Calu3 (cell line): ENCODE results near the gene NOL11. TPM values are rescaled to one million over a fixed set of nuclear protein-coding genes. Genes with fewer than 3 reads are reported as not detected.

Source experiments
- BruUV-seq: library from RNA; stranded (reverse); fragments of 400-500 nt; replicated peaks from 2 replicates; lab custom pipeline; 2021; lab: Mats Ljungman, UMichigan
- CTCF ChIA-PET: fragments of 300-600 bp; sonication (Branson Sonifier 250); formaldehyde crosslinking; loops from one replicate; lab custom pipeline; 2022; ENCODE audit warnings: antibody characterized with exemption; lab: Charles Lee
- DNase-seq: peaks from one replicate; pipeline ENCODE4 v3.0.0; 2022
- H3K27ac Mint-ChIP-seq: one replicate; pipeline ENCODE4 v1.8.0; 2022; ENCODE audit warnings: mixed read lengths; ENCODE audit not compliant: unreplicated experiment
- H3K27me3 Mint-ChIP-seq: one replicate; pipeline ENCODE4 v1.8.0; 2022; ENCODE audit warnings: mixed read lengths; ENCODE audit not compliant: unreplicated experiment
- H3K36me3 Mint-ChIP-seq: one replicate; pipeline ENCODE4 v1.8.0; 2022; ENCODE audit warnings: mild to moderate bottlenecking, moderate library complexity, mixed read lengths; ENCODE audit not compliant: insufficient read depth, unreplicated experiment
- H3K4me1 Mint-ChIP-seq: one replicate; pipeline ENCODE4 v1.8.0; 2022; ENCODE audit warnings: mild to moderate bottlenecking, low read depth, mixed read lengths; ENCODE audit not compliant: unreplicated experiment
- H3K4me3 Mint-ChIP-seq: one replicate; pipeline ENCODE4 v1.8.0; 2022; ENCODE audit warnings: mild to moderate bottlenecking, low read depth, moderate library complexity, mixed read lengths; ENCODE audit not compliant: unreplicated experiment
- H3K9me3 Mint-ChIP-seq: one replicate; pipeline ENCODE4 v1.8.0; 2022; ENCODE audit warnings: low read depth, mixed read lengths; ENCODE audit not compliant: unreplicated experiment
- CTCF ChIP-seq: fragments of 200-600 bp; IDR thresholded peaks from one replicate; pipeline ENCODE4 v1.8.0; 2022; ENCODE audit warnings: antibody characterized with exemption; ENCODE audit not compliant: unreplicated experiment
- intact Hi-C: fragments of 100-400 bp; cut with micrococcal nuclease; formaldehyde crosslinking; loops from one replicate; pipeline ENCODE4 v1.10.0; 2022; ENCODE audit not compliant: unreplicated experiment
- total RNA-seq: library from RNA; stranded (reverse); gene quantifications from 2 replicates; pipeline ENCODE4 v1.2.3, GENCODE V29; 2022

The NOL11 gene
- total RNA-seq, 1 experiment from 2014 or later, result 64.8 TPM

GRCh38 chr17:67733449-67733848 is 15.7 kb downstream of the NOL11 start:
- peaks cover 8% of the 10 kb centered on the region for H3K4me1 Mint-ChIP-seq
- CTCF ChIA-PET, result no interaction called here
- H3K9me3 Mint-ChIP-seq, result peaks cover 4% of the 10 kb centered on the region

GRCh38 chr17:67737145-67737544 is 19.4 kb downstream of the NOL11 start:
- intact Hi-C loops, result no loop called here
- peaks cover 8% of the 10 kb centered on the region for H3K4me1 Mint-ChIP-seq
- H3K36me3 Mint-ChIP-seq, result peaks cover 65% of the 10 kb centered on the region
- H3K4me3 Mint-ChIP-seq, result no peak overlapping the region
- no peaks in the 10 kb centered on the region for H3K9me3 Mint-ChIP-seq
- no peak for DNase-seq
- no peak overlapping the region for H3K27ac Mint-ChIP-seq
- CTCF ChIA-PET, result no interaction called here
- no peak for TF ChIP-seq CTCF
- BruUV-seq, result no TSS peak
- no peaks in the 10 kb centered on the region for H3K27me3 Mint-ChIP-seq

More at GRCh38 chr17:67733449-67733848, 15.7 kb downstream of the NOL11 start:
- intact Hi-C loops, result no loop called here
- Mint-ChIP-seq H3K27ac (peak overlapping the region; percentile 40), H3K27me3 (no peaks in the 10 kb centered on the region), H3K36me3 (peaks cover 67% of the 10 kb centered on the region), H3K4me3 (no peak overlapping the region)
- no peak for TF ChIP-seq CTCF
- BruUV-seq, result no TSS peak
- no peak for DNase-seq

- peaks cover 69% of the 10 kb centered on the region for H3K36me3 Mint-ChIP-seq
- BruUV-seq, result no TSS peak
- no peaks in the 10 kb centered on the region for H3K4me1 Mint-ChIP-seq
- TF ChIP-seq CTCF, result no peak
- no peaks in the 10 kb centered on the region for H3K9me3 Mint-ChIP-seq
- no peaks in the 10 kb centered on the region for H3K27me3 Mint-ChIP-seq
- CTCF ChIA-PET, result no interaction called here
- DNase-seq, result no peak
- no peak overlapping the region for H3K4me3 Mint-ChIP-seq
- intact Hi-C loops, result no loop called here
- H3K27ac Mint-ChIP-seq, result no peak overlapping the region
These were observed 24.3 kb downstream of the NOL11 start for GRCh38 chr17:67742025-67742424.

- H3K36me3 Mint-ChIP-seq, result peaks cover 62% of the 10 kb centered on the region
- no peaks in the 10 kb centered on the region for H3K9me3 Mint-ChIP-seq
- intact Hi-C loops, result no loop called here
- H3K4me3 Mint-ChIP-seq, result no peak overlapping the region
- BruUV-seq, result no TSS peak
- H3K4me1 Mint-ChIP-seq, result no peaks in the 10 kb centered on the region
- no peak for TF ChIP-seq CTCF
- no peaks in the 10 kb centered on the region for H3K27me3 Mint-ChIP-seq
- no peak overlapping the region for H3K27ac Mint-ChIP-seq
- CTCF ChIA-PET, result no interaction called here
- DNase-seq, result no peak
These were observed 29.2 kb downstream of the NOL11 start for GRCh38 chr17:67746704-67747571.
